Renal pelvis (tissue), 4 donors: Measurements from ENCODE around the gene LBP. TPM values are rescaled to one million over a fixed set of nuclear protein-coding genes. Genes with fewer than 3 reads are reported as not detected.
"Not testable (repeated sequence)": the region's sequence is repeated elsewhere in the genome, so short reads cannot be mapped to it uniquely, and the experiment has no call there.

Experiments
- DNase-seq: peaks from one replicate; pipeline ENCODE4 v3.0.0-alpha.2; 2013
- polyA plus RNA-seq, 3 donors: library from polyadenylated mRNA; unstranded; fragments of 120-200 nt; gene quantifications; one replicate each; pipeline ENCODE4 v1.2.1, GENCODE V29; 2013; ENCODE audit not compliant: insufficient read length in 3 of 3

The LBP gene
- polyA plus RNA-seq, 3 donors = not detected

- no peak for DNase-seq
Observed at GRCh38 chr20:38395165-38395564, 48.9 kb downstream of the LBP start.

DNA sequence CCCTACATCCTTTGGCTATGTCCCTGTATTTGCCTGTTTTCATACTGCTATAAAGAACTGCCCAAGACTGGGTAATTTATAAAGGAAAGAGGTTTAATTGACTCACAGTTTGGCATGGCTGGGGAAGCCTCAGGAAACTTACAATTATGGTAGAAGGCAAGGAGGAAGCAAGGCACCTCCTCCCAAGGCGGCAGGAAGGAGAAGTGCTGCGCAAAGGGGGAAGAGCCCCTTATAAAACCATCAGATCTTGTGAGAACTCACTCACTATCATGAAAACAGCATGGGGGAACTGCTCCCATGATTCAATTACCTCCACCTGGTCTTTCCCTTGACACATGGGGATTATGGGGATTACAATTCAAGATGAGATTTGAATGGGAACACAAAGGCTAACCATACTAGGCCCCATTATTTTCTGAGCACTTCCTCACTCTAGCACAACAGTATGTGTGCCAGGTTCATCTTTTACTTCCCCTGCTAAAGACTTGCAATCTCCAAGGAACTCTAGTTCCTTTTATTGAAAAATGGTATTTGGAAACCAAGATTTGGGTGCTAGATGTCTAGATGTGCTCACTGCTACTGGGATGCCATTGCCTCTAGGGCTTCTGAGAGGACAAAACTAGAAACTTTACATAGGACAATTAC is 49.6 kb downstream of the LBP start:
- not testable (repeated sequence) for DNase-seq

DNA sequence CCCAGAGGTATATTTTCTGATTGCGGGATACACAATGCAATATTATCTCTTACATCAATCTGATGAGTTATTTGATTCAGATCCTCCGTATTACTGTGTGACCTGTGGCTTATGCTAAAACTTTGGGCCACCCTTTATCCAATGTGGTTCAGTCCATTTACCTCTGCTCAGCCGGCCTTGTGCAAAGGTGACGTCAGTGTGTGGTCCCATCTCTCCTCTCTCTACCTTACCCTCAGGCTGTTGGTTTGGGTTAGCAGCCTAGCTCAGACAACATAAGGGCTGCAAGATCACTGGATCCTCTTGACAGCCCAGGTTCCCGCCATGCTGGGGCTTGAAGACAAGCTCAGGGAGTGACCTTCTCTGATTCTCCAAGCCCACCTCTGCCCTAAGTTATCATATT is 55.8 kb downstream of the LBP start:
- DNase-seq = no peak

DNA sequence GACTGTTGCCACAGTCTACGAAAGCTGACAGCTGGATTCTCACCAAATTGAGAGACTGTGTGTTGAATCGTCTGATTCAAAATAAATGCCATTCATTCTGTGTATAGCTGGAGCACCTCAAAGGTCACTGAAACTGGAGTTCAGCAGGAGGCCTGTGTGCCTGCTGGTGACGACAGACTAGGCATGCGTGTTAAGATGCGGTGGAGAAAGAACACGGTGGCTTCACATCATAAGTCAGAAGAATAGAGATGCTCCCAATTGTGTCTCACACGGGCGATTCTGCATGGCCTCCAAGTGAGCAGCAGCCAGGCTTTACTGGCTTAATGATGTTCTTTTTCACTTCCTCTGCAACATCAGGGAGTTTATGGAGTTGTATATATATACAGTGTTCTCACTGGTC is 56.5 kb downstream of the LBP start:
- DNase-seq = no peak

- DNase-seq = no peak
Observed at GRCh38 chr20:38404016-38404415, 57.7 kb downstream of the LBP start.

- no peak for DNase-seq
Observed at GRCh38 chr20:38405132-38405531, 58.9 kb downstream of the LBP start.

GRCh38 chr20:38406476-38406875 is 60.2 kb downstream of the LBP start:
- no peak for DNase-seq

GRCh38 chr20:38407321-38407720 is 61.0 kb downstream of the LBP start:
- DNase-seq = no peak

GRCh38 chr20:38407822-38408221 is 61.5 kb downstream of the LBP start:
- DNase-seq = not testable (repeated sequence)

DNA sequence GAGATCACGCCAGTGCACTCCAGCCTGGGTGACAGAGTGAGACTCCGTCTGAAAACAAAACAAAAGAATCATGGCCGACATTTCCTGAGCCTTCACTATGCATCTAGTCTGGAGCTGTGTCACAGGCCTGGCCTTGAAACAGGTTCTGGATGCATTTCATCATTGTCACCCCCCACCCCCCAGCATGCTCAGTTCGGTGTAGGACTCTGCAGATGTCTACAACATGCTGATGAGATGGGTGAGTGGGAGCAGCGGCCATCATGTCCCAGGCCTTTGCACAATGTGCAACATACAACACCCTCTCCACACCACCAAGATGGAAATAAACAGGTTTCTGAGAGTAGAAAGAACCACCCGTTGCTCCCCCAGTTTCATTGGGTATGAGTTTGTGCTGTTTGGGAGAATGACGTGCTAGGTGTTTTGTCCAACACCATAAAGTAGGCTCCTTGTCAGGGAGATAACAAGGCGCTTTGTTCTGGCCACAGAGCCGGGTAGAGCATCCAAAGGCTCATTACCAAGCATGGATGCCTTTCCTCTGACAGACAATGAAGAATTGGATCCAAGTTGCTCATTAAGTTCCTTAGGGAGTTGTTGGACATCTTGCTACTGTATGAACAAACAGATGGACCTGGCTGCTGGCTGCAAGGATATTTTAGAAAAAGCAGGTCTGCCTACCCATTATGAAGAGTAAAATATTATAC is 66.7 kb downstream of the LBP start:
- no peak for DNase-seq

DNA sequence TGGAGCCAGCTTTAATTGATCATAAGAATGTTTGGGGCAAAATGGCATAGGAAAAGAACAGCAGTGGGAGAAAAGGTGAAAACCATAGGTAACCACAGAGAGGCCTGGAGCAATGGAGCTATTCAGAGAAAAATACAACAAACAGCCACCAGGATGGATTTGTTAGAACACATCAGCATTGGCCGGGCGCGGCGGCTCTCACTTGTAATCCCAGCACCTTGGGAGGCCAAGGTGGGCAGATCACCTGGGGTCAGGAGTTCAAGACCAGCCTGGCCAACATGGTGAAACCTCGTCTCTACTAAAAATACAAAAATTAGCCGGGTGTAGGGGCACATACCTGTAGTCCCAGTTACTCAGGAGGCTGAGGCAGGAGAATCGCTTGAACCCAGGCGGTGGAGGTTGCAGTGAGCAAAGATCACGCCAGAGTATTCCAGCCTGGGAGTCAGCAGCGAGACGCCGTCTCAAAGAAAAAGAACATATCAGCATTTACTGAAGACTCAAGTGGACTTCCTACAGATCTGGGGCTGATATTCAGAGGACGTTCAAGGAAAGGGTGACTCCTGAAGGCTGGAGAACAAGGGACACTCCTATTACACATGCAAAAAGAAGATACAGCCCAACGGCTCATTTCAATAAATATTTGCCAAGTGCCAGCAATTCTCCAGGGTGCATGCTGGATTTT is 68.6 kb downstream of the LBP start:
- no peak for DNase-seq

GRCh38 chr20:38418509-38419204 is 72.4 kb downstream of the LBP start:
- DNase-seq = no peak

- DNase-seq = no peak
Observed at GRCh38 chr20:38420388-38421085, 74.3 kb downstream of the LBP start.

DNA sequence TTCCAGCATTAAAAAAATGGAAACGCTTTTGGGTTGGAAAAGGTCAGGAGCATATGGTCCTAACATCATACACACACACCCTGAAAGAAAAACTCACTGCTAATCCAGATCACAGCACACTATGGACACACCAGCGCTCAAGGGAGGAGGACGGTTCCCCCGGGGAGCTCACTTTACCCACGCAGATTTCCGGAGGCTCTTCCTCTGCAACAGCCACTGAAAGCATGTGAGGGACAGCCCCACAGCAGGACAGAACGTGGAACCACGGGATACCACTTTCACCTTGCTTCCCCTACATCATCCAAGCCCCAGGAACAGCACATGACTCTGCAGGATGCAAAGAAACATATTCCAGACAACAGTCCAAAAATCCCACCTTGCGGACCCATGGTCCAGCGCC is 75.6 kb downstream of the LBP start:
- DNase-seq = no peak

DNA sequence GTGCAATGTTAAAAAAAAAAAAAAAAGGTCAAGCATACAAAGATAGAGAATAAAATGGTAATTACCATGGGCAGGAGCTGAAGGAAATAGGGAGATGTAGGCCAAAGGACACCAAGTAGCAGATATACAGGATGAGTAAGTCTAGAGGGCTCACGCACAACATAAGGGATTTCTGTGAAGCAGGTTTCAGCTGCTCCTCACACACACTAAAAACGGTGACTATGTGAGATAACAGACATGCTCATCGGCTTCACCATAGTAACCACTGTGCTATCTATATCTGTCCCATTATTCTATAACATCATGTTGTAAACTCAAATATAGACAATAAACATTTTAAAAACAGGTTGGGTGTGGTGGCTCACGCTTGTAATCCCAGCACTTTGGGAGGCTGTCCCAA is 77.3 kb downstream of the LBP start:
- no peak for DNase-seq

GRCh38 chr20:38424401-38424800 is 78.1 kb downstream of the LBP start:
- DNase-seq = no peak

DNA sequence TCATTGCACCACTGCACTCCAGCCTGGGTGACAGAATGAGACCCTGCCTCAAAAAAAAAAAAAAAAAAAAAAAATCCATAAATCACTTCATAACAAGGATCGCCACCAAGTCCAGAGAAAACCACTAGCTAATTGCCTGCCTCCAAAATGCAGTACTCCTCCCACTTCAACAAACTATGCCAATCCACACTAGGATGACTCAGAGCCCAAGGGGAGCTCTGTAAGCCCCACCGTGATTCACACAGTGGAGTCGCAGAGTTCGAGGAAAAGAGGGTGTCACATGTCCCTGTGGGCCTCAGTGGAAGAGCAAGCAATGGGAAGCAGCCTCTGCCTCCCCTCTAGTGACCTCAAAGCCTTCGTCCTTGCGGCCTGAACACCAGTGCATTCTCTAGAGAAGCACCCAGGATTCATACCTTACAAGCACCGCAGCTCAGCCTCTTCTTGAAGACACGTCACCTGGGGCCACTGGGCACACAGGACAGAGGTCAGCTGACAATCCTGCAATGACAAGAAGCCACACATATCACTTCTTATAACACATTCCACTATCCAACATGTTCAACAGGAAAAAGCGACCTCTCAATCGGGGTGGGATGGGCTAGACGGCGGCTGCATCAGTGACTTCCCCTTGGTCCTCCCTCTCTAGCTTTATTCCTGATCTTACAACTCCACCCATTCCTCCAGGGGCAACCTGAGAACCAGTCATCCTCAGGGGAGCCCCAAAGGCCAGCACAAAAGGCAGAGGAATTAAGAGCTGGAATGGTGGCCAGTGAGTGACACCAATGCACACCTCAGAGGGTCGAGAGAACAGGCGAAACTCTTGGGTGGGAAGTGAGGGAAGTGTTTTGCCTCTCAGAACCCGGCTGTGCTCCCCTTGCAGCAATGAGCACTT is 80.0 kb downstream of the LBP start:
- no peak for DNase-seq
